NT2/D1 (cell line): Measurements from ENCODE around the gene CLMP.

Experiments
- SUZ12 ChIP-seq: IDR thresholded peaks from 2 replicates; pipeline ENCODE4 v1.6.1; 2011; ENCODE audit not compliant: insufficient read length, insufficient read depth; ENCODE audit errors: extremely low read depth
- YY1 ChIP-seq: IDR thresholded peaks from 2 replicates; pipeline ENCODE4 v1.6.1; 2011; ENCODE audit not compliant: insufficient read length, insufficient read depth
- ZNF274 ChIP-seq: IDR thresholded peaks from 2 replicates; pipeline ENCODE4 v1.6.1; 2011; ENCODE audit warnings: mild to moderate bottlenecking, low read depth, low read length

DNA sequence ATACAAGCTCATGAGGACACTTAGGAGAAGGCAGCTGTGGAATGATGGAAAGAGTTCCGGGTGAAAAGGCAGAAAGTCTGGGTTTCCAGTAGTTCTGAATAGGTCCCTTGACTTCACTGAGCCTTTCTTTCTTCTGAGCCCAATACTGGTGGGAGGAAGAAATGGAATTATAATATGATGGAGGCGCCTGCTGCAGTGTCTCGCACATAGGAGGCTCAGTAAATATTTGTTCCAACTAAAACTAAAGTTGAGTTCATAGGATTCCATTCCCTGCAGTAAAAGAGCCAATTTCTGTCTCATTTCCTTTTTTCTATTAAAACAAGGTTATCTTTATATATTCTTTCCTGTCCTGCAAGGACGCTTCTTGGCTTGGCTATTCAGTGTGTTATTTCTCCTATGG lies 5.2 kb upstream of the CLMP start:
- no peak for TF ChIP-seq ZNF274
- no peak for TF ChIP-seq YY1
- TF ChIP-seq SUZ12: no peak
